CD4-positive, alpha-beta T cell treated with Interleukin-15 for 1 hour (primary cell): Measurements from ENCODE around the gene GULP1.

Source experiments
- DNase-seq: peaks from one replicate; pipeline ENCODE4 v3.0.0-alpha.2; 2020

Gene GULP1

GRCh38 chr2:188610050-188610444 lies 318.4 kb downstream of the GULP1 start:
- DNase-seq, result no peak

GRCh38 chr2:188610827-188611226 lies 319.2 kb downstream of the GULP1 start:
- DNase-seq, result no peak

GRCh38 chr2:188619146-188619545 lies 327.5 kb downstream of the GULP1 start:
- DNase-seq, result no peak

GRCh38 chr2:188620916-188621315 lies 329.2 kb downstream of the GULP1 start:
- DNase-seq, result no peak

- DNase-seq, result no peak
Measured at GRCh38 chr2:188622601-188623260, 331.1 kb downstream of the GULP1 start.

GRCh38 chr2:188623995-188624643 lies 332.4 kb downstream of the GULP1 start:
- no peak for DNase-seq

GRCh38 chr2:188627471-188627870 lies 335.8 kb downstream of the GULP1 start:
- DNase-seq, result no peak

- no peak for DNase-seq
Measured at GRCh38 chr2:188628989-188629752, 337.5 kb downstream of the GULP1 start.

- DNase-seq, result no peak
Measured at GRCh38 chr2:188629753-188630527, 338.3 kb downstream of the GULP1 start.

GRCh38 chr2:188631037-188631809 lies 339.5 kb downstream of the GULP1 start:
- DNase-seq, result no peak

- DNase-seq, result no peak
Measured at GRCh38 chr2:188634656-188635055, 343.0 kb downstream of the GULP1 start.
